Erythroblast (primary cell): Measurements from ENCODE around the gene GPC3.

Experiments
- DNase-seq, 2 experiments: peaks; one replicate each; lab custom pipeline; 2025; lab: John Stamatoyannopoulos, UW
- GATA1 ChIP-seq: IDR thresholded peaks from 2 replicates; pipeline ENCODE4 v1.6.1; 2011; ENCODE audit warnings: low read depth, mild to moderate bottlenecking, control low read depth, low read length, moderate library complexity
- POLR2A ChIP-seq: IDR thresholded peaks from 2 replicates; pipeline ENCODE4 v1.6.1; 2011; ENCODE audit warnings: mild to moderate bottlenecking, low read length

GPC3 gene

DNA sequence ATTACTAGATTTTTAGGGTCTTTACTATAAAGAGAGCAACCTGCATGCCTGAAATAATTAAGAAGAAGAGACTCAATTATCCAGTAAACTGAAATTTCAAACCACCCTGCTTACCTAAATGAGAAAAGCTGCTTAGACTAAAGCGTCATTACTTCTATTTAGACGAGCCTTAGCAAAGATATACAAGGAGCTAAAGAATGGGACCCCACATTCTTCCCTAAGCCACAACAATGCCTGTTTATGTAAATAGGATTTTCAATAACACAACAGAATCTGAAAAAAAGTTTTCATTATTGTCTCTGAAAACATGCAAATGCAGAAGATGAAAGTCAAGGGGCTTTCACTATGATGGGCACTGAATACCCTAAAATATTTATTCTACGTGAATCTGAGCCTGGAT lies 16.2 kb downstream of the GPC3 start:
- no peak for DNase-seq
- TF ChIP-seq POLR2A, result no peak
- TF ChIP-seq GATA1, result no peak

DNA sequence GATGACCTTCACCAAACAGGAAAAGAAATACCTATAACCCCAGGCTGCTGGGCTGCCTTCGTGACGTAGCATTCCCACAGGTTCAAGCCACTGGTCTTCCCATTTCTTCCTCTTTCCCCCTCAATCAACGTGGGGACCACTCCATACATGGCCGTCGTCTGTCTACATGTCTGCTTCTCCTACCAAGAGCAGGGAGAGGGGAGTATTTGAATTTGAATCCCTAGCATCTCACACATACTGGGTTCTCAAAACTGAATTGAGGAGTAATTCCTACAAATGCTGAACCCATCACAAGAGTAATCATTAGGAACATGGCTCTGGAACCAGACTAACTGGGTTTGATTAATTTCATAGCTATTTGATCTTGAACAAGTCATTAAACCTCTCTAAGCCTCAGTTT lies 17.3 kb downstream of the GPC3 start:
- TF ChIP-seq GATA1 (no peak), POLR2A (no peak)
- no peak for DNase-seq

DNA sequence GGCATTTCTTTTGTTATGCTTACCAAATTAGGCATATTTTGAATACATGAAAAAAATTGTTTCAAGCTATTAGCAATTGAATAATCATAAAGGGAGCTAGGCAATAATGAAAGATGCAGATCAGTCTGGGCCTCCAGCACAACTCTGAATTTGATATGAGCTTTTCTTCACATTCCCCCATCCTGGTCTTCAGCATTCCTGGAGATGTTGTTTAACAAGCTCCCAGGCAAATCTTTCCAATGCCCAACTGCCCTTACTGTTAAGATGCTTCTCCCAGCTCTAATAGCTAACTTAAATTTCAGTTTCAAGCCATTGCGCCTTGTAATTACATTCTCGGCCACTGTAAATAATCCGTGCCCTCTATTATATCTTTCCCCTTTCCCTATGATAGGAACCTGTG lies 19.2 kb downstream of the GPC3 start:
- TF ChIP-seq GATA1 (no peak), POLR2A (no peak)

DNA sequence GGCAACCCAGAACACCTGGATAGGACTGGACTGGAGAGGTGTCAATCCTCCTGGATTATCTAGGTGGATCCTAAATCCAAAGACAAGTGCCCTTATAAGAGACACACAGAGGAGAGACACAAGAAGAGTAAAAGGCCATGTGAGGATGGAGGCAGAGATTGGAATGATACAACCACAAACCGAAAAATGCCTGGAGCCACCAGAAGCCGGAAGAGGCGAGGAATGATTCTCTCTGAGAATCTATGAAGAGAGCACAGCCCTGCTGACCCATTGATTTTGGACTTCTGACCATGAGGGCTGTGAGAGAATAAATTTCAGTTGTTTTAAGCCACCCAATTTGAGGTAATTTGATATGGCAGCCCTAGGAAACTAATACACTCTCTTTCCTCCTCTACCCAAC lies 20.1 kb downstream of the GPC3 start:
- no peak for DNase-seq

More for the DNA sequence above, 19.2 kb downstream of the GPC3 start:
- no peak for DNase-seq

DNA sequence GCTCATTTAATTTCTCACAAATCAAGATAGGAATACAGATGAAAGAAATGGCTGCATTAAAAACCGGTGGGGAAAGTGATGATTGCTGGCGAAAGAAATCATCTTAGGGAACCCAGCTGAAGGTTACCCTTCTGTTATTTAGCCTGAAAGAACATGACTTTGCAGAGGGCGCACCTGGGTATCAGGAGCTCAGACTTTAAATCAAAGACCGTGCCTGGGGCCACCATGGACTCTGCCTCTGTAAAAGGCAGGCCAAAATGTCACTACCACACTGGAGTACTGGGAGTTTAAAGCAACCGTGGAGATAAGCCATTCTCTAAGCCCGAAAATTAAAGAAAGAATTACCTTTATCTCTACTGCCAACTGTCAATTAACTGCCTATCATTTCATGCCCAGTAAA lies 24.3 kb downstream of the GPC3 start:
- no peak for TF ChIP-seq GATA1
- TF ChIP-seq POLR2A, result no peak
- no peak for DNase-seq

More for the DNA sequence above, 20.1 kb downstream of the GPC3 start:
- TF ChIP-seq POLR2A, result no peak
- TF ChIP-seq GATA1, result no peak

DNA sequence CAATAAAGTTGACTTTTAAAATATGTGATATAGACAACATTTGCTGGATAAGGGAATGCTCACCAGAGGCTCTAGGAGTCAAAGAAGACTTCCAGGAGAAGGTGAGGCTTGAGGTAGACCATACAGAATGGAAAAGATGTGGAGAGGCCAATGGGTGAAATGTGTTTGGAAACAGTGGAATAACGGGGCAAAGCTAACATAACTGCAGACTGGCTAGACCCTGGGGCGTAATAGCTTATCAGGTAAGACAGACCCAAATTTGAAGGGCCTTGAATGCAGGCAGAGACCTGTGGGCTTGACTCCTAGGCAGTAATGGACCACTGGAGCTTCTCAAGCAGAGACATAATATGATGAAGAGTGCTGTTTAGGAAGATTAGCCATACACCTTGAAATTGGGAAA lies 25.4 kb downstream of the GPC3 start:
- TF ChIP-seq POLR2A (no peak), GATA1 (no peak)
- DNase-seq, result no peak

DNA sequence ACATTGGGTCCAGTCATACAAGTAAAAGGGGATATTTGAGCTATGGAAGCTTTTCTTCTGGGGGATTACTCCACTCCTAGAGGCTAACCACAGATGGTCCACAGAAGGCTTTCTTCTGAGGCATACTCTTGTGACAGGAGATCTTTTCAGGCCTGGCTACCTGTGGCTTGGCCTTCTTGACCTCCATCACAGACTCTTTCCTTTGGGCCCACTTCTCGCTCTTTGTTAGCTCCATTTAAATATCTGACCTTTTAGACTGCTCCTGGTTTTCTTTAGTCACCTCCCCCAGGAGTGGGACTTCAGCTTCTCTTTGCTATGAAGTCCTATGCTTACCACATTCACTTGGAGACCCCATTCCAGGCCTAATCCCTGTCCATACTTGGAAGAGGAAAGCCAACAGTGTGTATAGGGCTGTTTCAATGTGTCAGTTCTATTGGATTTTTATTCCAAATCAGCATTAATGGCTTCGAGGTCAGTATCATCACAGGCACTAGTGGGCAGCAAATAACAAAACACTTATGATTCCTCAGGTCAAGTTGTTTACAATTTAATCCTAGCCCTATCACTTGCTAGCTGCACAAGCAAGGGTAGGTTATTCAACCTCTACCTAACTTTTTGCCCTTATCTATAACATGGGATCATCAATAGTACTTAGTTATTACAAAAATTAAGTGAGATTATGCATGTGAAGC lies 26.3 kb downstream of the GPC3 start:
- TF ChIP-seq POLR2A, result no peak
- no peak for TF ChIP-seq GATA1
- no peak for DNase-seq

DNA sequence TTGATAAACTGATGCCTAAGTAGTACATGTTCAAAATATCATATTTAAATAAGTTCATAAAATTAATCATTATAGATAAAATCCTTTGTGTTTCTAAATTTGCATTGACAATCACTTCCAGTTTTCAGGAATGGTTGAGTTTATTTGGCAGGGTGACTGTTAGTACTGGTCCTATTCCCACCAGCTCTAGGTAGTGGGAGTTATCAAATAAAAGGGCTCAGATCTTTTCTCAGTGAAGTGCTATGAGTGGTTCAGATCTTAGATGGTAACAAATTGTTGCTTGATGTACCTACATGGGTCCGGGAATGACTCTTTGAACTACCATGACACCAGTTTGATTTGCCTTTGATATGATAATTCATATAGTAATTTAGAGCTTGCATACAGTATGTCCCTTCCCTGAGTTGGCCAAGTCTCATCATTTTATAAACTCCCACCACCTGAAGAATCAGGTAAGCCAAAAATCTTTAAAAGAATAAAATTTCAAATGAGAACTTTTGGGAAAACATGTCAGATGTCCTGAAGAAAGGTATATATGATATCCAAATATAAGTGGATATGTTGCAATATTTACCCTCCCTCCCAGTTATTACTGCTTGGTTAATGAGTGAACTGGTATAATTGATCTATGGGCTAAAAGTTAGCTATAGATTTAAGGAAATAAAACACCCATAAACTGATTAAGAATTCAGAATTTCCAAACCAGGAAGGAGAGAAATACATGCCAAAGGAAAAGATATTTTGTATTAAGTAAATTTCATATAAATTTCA lies 28.6 kb downstream of the GPC3 start:
- DNase-seq, result no peak
- no peak for TF ChIP-seq POLR2A
- TF ChIP-seq GATA1, result no peak

DNA sequence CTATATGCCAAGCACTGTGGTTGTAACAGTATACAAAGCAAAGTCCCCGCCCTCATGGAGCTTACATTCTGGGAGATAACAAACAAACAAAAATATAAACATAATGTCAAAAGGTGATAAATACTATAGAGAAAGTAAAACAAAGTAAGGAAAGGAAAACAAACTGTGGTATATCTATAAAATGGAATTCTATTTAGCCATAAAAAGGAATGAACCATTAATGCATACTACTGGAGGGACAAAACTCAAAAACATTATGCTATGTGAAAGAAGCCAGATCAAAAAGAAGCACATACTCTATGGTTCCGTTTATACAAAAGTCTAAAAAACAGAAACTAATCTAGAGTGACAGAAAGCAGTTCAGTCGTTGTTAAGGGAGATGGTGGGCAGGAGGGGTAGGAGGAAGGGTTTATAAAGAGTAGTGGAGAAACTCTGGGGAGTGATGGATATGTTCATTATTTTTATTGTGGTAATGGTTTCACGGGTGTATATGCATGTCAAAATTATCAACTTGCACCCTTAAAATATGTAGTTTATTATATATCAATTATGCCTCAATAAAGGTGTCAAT lies 31.5 kb downstream of the GPC3 start:
- no peak for TF ChIP-seq GATA1
- no peak for DNase-seq

DNA sequence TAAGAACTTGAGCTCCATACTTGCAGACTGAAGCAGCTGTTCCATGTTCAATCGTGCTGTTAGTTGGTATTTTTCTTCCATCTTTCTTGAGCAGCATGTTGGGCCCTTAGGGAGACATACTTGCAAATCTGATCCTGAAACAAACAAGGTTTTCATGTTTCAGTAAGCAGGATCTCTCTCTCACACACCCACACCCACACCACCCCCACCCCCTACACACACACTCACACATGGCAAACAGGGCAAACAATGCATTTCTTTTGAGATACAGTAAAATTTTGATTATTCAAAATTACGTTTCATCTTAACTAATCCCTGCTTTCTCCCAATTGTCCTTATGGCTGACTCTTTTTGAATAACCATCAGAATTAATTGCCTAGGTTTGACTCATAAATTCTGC lies 32.3 kb downstream of the GPC3 start:
- TF ChIP-seq GATA1 (no peak), POLR2A (no peak)
- no peak for DNase-seq

DNA sequence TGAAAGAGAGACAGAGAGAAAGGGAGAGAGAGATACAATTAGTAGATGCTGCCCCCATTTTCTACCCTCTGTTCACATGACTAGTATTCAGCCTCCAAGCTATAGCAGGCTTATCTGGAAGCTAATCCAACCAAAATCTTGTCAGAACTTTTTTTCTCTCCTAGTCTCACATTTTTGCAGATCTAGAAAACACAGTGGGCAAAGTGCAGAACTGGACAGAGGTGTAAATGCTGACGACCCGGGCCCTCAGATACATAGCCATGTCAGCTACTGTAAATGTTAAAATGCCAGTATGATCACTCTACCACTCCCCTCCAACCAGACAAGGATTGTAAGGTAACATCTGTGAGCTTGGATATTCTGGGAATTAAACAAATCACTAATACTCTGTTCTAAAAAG lies 34.3 kb downstream of the GPC3 start:
- no peak for DNase-seq
- TF ChIP-seq POLR2A (no peak), GATA1 (no peak)

DNA sequence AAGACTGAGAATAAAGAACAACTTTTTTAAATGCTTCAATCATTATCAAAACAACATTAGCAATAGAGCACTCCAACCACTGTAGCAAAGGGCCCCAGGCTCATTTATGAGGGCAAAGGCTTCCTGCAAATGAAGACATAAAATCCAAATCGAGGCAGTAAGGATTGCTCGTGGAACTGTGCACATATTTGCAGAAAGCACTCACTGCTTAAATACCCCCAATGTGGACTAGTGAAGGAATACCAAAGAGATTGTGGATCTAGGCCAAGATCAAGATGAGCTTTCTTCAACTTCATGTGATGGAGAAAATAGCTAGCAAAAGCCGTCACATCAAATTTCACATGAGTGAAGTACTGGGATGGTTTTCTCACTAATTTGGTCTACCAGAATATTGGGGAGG lies 35.2 kb downstream of the GPC3 start:
- DNase-seq, result no peak
- TF ChIP-seq POLR2A (no peak), GATA1 (no peak)

DNA sequence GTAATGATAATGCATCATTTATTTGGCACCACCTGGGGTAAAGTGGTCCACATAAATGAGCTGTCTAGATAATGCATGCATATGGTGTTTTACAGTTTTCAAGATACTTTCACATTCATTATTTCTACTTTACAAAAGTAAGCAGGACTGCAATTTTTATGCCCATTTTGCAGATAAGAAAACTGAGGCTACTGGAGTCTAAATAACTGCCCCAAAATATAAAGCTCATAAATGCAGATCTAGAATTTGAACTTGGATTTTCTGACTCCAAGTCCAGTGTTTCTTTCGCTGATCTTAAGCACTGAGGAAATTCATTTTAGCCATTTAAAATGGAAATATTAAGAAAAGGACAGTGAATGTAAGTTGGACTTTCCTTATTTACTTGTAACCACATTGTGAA lies 36.5 kb downstream of the GPC3 start:
- DNase-seq, result no peak
- no peak for TF ChIP-seq GATA1
- no peak for TF ChIP-seq POLR2A

DNA sequence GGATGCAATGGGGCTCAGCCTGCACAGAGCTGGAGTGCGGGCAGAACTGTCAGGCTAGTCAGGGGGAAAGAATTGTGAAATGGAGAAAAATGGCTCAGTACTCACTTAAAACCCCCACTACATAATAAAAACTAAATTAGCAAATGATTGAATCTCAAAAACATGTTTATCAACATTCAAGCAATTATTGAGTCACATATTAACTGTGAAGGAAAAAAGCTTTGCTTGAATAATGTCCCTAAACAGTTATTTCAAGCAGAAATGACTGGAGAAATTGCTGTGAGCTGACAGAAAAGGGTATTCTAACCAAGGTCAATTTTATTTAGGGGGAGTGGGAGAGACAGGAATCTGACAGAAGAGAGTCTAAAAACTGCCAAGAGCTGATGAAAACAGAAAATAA lies 37.4 kb downstream of the GPC3 start:
- DNase-seq, result no peak
- TF ChIP-seq POLR2A (no peak), GATA1 (no peak)

DNA sequence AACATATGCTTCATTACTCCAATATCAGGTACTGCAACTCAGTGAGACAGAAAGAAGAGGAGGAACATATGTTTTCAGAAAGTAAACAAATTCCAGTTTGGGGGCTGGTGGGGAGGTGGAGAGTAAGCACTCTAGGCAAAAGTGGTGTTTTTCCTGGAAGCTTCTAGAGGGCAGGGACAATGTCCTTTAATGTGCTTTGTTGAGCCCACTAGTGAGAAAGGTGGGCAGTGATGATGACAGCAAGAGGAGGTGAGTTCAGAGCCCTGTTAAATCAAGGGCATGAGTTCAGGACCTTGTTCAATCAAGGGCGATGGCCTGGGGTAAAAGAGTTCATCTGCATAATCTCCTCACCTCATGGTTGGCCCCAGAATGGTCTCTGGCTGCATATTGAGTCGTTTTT lies 38.4 kb downstream of the GPC3 start:
- no peak for TF ChIP-seq GATA1
- no peak for TF ChIP-seq POLR2A

More for the DNA sequence above, 38.4 kb downstream of the GPC3 start:
- DNase-seq, result no peak
